ENCODE results near the gene GRK5.
A peak's percentile ranks its signal among the peaks of the same experiment; 100 is the strongest.

Gene GRK5

DNA sequence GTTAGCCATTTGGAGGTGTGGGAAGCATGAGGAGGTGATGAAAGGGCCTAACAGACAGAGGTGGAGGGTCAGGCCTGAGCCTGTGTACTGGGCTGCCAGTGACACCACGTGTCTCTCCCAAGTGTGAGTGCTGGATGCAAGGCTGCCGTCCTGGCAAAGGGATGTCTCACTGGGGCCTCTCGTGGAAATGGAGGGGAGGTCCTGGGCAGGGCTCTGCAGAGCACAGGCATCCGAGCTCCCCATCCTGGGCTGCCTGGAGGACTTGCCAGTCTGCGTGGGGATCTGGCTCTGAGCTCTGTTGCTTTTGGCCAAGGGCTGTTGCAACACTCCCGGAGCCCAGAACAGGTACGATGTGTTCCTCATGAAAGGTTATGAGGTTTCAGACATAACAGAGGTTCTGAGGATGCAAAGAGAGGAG is 77.3 kb downstream of the GRK5 start:
- Histone ChIP-seq H2AFZ (ENCODE audit: low read length) (no peak overlapping the region), H3K79me2 (ENCODE audit: insufficient read depth, low read length) (peaks cover 19% of the 10 kb centered on the region; the same call in 1 of the 2 replicates), H4K20me1 (ENCODE audit: insufficient read depth, low read length, poor library complexity, severe bottlenecking) (no peaks in the 10 kb centered on the region), H3K4me3 (ENCODE audit: low read length, poor library complexity, severe bottlenecking) (no peak overlapping the region), H3K9ac (ENCODE audit: low read depth, low read length, poor library complexity, severe bottlenecking) (no peak overlapping the region), H3K36me3 (ENCODE audit: insufficient read depth, low read length) (no peaks in the 10 kb centered on the region), H3K4me1 (ENCODE audit: insufficient read depth, low read length, poor library complexity, severe bottlenecking) (peaks cover 69% of the 10 kb centered on the region), H3K27me3 (ENCODE audit: insufficient read depth, low read length, poor library complexity, severe bottlenecking) (no peaks in the 10 kb centered on the region), H3F3A (ENCODE audit: low read depth) (no peaks in the 10 kb centered on the region), H3K9me2 (replicated peaks; ENCODE audit: low read depth, low read length) (no peaks in the 10 kb centered on the region), H3K4me2 (ENCODE audit: low read depth, low read length, poor library complexity, severe bottlenecking) (peak overlapping the region; percentile 57), H3K9me3 (ENCODE audit: insufficient read depth, low read depth, low read length) (no peaks in the 10 kb centered on the region)
- no peak for TF ChIP-seq EZH2phosphoT487 (IDR thresholded peaks at IDR 0.05; ENCODE audit: borderline replicate concordance)
- TF ChIP-seq, protein P1, sequence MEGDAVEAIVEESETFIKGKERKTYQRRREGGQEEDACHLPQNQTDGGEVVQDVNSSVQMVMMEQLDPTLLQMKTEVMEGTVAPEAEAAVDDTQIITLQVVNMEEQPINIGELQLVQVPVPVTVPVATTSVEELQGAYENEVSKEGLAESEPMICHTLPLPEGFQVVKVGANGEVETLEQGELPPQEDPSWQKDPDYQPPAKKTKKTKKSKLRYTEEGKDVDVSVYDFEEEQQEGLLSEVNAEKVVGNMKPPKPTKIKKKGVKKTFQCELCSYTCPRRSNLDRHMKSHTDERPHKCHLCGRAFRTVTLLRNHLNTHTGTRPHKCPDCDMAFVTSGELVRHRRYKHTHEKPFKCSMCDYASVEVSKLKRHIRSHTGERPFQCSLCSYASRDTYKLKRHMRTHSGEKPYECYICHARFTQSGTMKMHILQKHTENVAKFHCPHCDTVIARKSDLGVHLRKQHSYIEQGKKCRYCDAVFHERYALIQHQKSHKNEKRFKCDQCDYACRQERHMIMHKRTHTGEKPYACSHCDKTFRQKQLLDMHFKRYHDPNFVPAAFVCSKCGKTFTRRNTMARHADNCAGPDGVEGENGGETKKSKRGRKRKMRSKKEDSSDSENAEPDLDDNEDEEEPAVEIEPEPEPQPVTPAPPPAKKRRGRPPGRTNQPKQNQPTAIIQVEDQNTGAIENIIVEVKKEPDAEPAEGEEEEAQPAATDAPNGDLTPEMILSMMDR (conservative IDR thresholded peaks at IDR 0.05; ENCODE audit: low read length) = no peak

DNA sequence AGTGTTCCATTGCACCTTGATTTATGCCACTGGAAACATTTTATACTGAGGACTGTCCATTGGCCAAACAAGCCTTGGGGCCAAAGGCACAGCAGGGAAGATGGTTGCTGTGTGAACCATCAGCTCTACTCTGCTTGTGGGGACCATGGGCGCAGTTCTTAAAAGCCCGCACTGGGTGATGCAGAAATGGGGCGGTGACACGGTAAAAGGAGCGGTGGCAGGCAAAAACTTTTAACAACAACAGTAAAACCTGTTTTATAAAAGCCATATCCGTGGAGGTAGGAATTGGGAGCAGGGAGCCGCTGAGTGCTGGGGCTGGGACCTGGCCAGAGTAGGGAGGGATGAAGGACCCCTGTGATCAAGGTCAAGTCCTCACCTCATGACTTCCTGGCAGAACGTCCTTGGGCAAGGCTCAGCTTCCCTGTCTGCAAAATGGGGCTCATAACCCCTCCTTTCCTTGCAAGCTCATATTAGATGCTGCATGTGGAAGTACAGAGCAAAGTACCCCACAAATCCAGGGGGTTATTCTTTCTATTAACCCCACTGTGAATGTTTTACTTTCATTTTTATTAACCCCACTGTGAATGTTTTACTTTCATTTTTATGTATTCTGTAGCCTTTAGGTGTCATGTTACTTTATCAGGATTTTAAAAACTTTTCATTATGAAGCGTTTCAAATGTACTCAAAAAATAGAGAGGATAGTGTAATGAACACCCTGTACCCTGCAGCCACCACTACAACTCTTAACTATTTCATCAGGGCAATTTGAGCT is 78.3 kb downstream of the GRK5 start:
- TF ChIP-seq EZH2phosphoT487 (IDR thresholded peaks at IDR 0.05; ENCODE audit: borderline replicate concordance) = no peak
- TF ChIP-seq, protein P1 (conservative IDR thresholded peaks at IDR 0.05; ENCODE audit: low read length) = no peak
- H3K4me1 ChIP-seq (ENCODE audit: insufficient read depth, low read length, poor library complexity, severe bottlenecking) = peaks cover 67% of the 10 kb centered on the region
- H4K20me1 ChIP-seq (ENCODE audit: insufficient read depth, low read length, poor library complexity, severe bottlenecking) = no peaks in the 10 kb centered on the region
- no peaks in the 10 kb centered on the region for H3K27me3 ChIP-seq (ENCODE audit: insufficient read depth, low read length, poor library complexity, severe bottlenecking)
- no peak overlapping the region for H3K9ac ChIP-seq (ENCODE audit: low read depth, low read length, poor library complexity, severe bottlenecking)
- H3K9me2 ChIP-seq (replicated peaks; ENCODE audit: low read depth, low read length) = no peaks in the 10 kb centered on the region
- H3K9me3 ChIP-seq (ENCODE audit: insufficient read depth, low read depth, low read length) = no peaks in the 10 kb centered on the region
- peaks cover 19% of the 10 kb centered on the region; the same call in 1 of the 2 replicates for H3K79me2 ChIP-seq (ENCODE audit: insufficient read depth, low read length)
- H3K4me2 ChIP-seq (ENCODE audit: low read depth, low read length, poor library complexity, severe bottlenecking) = peak overlapping the region; percentile 57
- H3K4me3 ChIP-seq (ENCODE audit: low read length, poor library complexity, severe bottlenecking) = peak overlapping the region; percentile 23
- H3K36me3 ChIP-seq (ENCODE audit: insufficient read depth, low read length) = no peaks in the 10 kb centered on the region
- H3F3A ChIP-seq (ENCODE audit: low read depth) = no peaks in the 10 kb centered on the region
- H2AFZ ChIP-seq (ENCODE audit: low read length) = no peak overlapping the region

DNA sequence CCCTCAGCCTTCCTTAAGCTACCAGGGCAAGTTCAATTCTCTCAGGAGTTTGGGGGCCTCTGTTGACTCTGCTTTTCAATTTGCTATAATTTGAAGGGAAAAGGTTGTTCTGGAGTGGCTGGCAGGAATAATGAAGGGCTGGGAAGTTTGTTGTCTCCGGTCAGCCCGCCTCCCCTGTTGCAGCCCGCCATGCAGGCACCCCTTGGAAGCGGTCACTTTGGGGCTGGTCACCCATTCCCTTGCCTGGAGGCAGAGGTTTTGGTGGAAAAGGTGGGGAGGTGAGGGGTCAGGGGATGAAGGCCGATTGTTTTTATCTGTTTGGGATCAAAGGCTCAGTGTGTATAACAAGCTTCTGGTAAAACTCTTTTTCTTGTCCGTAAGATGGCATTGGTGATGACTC is 79.1 kb downstream of the GRK5 start:
- Histone ChIP-seq H3K9me2 (replicated peaks; ENCODE audit: low read depth, low read length) (no peaks in the 10 kb centered on the region), H3K9ac (ENCODE audit: low read depth, low read length, poor library complexity, severe bottlenecking) (no peak overlapping the region), H3K4me1 (ENCODE audit: insufficient read depth, low read length, poor library complexity, severe bottlenecking) (peaks cover 71% of the 10 kb centered on the region), H3K4me2 (ENCODE audit: low read depth, low read length, poor library complexity, severe bottlenecking) (peak overlapping the region; percentile 57), H3K27me3 (ENCODE audit: insufficient read depth, low read length, poor library complexity, severe bottlenecking) (no peaks in the 10 kb centered on the region), H3K4me3 (ENCODE audit: low read length, poor library complexity, severe bottlenecking) (no peak overlapping the region), H3K79me2 (ENCODE audit: insufficient read depth, low read length) (peaks cover 13% of the 10 kb centered on the region; the same call in 1 of the 2 replicates), H3F3A (ENCODE audit: low read depth) (no peaks in the 10 kb centered on the region), H3K9me3 (ENCODE audit: insufficient read depth, low read depth, low read length) (no peaks in the 10 kb centered on the region), H3K36me3 (ENCODE audit: insufficient read depth, low read length) (no peaks in the 10 kb centered on the region), H4K20me1 (ENCODE audit: insufficient read depth, low read length, poor library complexity, severe bottlenecking) (no peaks in the 10 kb centered on the region), H2AFZ (ENCODE audit: low read length) (no peak overlapping the region)
- TF ChIP-seq, protein P1 (conservative IDR thresholded peaks at IDR 0.05; ENCODE audit: low read length) = no peak
- TF ChIP-seq EZH2phosphoT487 (IDR thresholded peaks at IDR 0.05; ENCODE audit: borderline replicate concordance) = no peak

Data from Loucy (cell line).